ENCODE results near the gene FOXF2.

GRCh38 chr6:1402369-1402768 is 13.0 kb downstream of the FOXF2 start:
- TF ChIP-seq CTCF (IDR thresholded peaks at IDR 0.05) (no peak), EP300 (IDR thresholded peaks at IDR 0.05) (no peak), POLR2A (IDR thresholded peaks at IDR 0.05) (no peak), POLR2AphosphoS5 (IDR thresholded peaks at IDR 0.05) (no peak)
